Measurements from ENCODE around the gene CACNA2D3.

DNA sequence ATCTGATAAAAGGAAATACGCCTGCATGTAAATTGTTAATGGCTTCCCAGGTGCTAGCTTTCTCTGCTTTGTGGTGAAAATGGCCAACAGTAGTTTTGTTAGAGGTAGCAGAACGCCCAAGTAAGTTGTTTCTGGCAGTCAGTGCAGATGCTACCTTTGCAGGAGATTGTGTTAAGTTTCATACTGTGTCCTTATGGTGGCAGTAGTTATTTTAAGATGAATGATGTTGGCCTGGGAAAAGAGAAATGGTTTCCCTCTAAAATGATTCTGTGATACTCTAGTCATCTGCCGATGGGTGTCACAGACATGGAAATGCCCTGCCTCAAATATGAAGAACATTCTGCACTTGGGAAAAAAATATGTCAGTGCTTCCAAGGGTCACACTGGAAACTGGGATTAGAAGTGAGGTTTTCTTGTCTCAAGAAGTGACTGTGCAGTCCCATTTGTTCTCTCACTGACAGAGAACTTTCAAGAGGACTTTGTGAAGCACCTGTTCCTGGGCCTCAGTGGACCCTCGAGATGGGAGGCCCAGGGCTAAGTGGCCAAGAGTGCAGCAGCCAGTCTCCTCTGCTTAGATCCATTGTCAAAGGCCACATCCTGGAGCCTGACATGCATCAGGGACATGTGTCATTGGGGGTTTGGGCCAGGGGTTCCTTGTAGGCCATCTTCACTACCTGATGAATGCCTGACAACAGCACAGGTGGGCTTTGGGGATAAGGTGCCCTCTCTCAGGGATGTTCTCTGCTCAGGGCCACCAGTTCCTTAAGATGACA lies 393.3 kb downstream of the CACNA2D3 start:
- TF ChIP-seq, protein P1, sequence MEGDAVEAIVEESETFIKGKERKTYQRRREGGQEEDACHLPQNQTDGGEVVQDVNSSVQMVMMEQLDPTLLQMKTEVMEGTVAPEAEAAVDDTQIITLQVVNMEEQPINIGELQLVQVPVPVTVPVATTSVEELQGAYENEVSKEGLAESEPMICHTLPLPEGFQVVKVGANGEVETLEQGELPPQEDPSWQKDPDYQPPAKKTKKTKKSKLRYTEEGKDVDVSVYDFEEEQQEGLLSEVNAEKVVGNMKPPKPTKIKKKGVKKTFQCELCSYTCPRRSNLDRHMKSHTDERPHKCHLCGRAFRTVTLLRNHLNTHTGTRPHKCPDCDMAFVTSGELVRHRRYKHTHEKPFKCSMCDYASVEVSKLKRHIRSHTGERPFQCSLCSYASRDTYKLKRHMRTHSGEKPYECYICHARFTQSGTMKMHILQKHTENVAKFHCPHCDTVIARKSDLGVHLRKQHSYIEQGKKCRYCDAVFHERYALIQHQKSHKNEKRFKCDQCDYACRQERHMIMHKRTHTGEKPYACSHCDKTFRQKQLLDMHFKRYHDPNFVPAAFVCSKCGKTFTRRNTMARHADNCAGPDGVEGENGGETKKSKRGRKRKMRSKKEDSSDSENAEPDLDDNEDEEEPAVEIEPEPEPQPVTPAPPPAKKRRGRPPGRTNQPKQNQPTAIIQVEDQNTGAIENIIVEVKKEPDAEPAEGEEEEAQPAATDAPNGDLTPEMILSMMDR (IDR thresholded peaks at IDR 0.05): no peak
- TF ChIP-seq POLR2A (IDR thresholded peaks at IDR 0.05): no peak

Measured in uterus (tissue), 2 donors.